HL-60 (cell line): Measurements from ENCODE around the gene OR13C8.

ENCODE experiments used
- GABPA ChIP-seq: IDR thresholded peaks from 2 replicates; pipeline ENCODE4 v1.6.1; 2012; ENCODE audit warnings: low read depth
- POLR2AphosphoS5 ChIP-seq: IDR thresholded peaks from 2 replicates; pipeline ENCODE4 v1.6.1; 2012; ENCODE audit warnings: low read depth
- SPI1 ChIP-seq: IDR thresholded peaks from 2 replicates; pipeline ENCODE4 v1.6.1; 2012; ENCODE audit warnings: low read depth, mild to moderate bottlenecking, borderline replicate concordance
- TF ChIP-seq, protein P1 (sequence below): IDR thresholded peaks from one replicate; pipeline ENCODE4 v1.5.1; 2011; ENCODE audit warnings: low read length, control low read depth, inconsistent platforms; ENCODE audit not compliant: insufficient read depth
- TF ChIP-seq, protein P2 (sequence below): IDR thresholded peaks from 2 replicates; pipeline ENCODE4 v1.6.1; 2012; ENCODE audit warnings: low read depth; ENCODE audit not compliant: insufficient replicate concordance

DNA sequence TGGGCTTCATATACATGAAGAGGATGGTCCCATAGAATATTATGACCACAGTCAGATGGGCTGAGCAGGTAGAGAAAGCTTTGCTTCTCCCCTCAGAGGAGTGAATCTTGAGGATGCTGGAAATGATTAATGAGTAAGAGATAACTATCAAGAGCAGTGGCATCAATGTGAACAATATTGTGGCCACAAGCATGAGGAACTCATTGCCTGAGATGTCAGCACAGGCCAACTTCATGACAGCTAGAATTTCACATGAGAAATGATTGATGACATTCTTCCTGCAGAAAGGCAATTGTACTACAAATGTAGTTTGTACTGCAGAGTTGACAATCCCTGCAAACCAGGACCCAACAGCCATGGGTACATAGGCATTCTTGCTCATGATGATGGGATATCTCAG is 48.5 kb downstream of the OR13C8 start:
- TF ChIP-seq, protein P1, sequence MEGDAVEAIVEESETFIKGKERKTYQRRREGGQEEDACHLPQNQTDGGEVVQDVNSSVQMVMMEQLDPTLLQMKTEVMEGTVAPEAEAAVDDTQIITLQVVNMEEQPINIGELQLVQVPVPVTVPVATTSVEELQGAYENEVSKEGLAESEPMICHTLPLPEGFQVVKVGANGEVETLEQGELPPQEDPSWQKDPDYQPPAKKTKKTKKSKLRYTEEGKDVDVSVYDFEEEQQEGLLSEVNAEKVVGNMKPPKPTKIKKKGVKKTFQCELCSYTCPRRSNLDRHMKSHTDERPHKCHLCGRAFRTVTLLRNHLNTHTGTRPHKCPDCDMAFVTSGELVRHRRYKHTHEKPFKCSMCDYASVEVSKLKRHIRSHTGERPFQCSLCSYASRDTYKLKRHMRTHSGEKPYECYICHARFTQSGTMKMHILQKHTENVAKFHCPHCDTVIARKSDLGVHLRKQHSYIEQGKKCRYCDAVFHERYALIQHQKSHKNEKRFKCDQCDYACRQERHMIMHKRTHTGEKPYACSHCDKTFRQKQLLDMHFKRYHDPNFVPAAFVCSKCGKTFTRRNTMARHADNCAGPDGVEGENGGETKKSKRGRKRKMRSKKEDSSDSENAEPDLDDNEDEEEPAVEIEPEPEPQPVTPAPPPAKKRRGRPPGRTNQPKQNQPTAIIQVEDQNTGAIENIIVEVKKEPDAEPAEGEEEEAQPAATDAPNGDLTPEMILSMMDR: no peak
- TF ChIP-seq GABPA (no peak), POLR2AphosphoS5 (no peak), SPI1 (no peak)
- TF ChIP-seq, protein P2, sequence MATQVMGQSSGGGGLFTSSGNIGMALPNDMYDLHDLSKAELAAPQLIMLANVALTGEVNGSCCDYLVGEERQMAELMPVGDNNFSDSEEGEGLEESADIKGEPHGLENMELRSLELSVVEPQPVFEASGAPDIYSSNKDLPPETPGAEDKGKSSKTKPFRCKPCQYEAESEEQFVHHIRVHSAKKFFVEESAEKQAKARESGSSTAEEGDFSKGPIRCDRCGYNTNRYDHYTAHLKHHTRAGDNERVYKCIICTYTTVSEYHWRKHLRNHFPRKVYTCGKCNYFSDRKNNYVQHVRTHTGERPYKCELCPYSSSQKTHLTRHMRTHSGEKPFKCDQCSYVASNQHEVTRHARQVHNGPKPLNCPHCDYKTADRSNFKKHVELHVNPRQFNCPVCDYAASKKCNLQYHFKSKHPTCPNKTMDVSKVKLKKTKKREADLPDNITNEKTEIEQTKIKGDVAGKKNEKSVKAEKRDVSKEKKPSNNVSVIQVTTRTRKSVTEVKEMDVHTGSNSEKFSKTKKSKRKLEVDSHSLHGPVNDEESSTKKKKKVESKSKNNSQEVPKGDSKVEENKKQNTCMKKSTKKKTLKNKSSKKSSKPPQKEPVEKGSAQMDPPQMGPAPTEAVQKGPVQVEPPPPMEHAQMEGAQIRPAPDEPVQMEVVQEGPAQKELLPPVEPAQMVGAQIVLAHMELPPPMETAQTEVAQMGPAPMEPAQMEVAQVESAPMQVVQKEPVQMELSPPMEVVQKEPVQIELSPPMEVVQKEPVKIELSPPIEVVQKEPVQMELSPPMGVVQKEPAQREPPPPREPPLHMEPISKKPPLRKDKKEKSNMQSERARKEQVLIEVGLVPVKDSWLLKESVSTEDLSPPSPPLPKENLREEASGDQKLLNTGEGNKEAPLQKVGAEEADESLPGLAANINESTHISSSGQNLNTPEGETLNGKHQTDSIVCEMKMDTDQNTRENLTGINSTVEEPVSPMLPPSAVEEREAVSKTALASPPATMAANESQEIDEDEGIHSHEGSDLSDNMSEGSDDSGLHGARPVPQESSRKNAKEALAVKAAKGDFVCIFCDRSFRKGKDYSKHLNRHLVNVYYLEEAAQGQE: no peak
